NCI-H345 treated with DMSO at 0.1 percent for 48 hours (cell line): Measurements from ENCODE around the gene TP53RK.
"Not testable (repeated sequence)": the region's sequence is repeated elsewhere in the genome, so short reads cannot be mapped to it uniquely, and the experiment has no call there.

Experiments
- DNase-seq: peaks from one replicate; lab custom pipeline; 2025; ENCODE audit not compliant: unreplicated experiment; lab: John Stamatoyannopoulos, UW

The TP53RK gene

DNA sequence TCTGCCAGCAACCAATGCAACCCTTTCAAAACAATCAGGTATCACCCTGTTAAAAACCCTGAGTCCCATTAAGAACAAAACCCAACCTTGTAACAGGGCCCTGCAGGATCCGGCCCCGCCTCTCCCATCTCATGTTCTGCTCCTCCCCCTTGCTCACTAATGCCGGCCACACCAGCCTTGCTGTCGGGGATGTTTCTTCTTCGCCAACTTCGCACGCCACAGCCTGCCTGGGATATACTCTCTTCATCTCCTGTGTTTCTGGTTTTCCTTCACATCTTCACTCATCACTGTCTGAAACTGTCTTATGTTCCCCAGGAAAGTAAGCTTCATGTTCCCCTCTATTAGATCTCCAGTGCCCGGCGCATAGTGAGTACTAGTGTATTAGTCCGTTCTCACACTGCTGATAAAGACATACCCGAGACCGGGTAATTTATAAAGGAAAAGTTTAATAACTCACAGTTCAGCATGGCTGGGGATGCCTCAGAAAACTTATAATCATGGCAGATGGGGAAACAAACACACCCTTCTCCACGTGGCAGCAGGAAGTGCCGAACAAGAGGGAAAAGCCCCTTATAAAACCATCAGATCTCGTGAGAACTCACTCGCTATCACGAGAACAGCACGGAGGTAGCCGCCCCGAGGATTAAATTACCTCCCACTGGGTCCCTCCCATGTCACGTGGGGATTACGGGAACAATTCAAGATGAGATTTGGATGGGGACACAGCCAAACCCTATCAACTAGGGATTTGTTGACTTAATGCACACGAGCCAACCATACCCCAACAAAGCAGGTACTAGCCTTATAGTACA is 5.1 kb downstream of the TP53RK start:
- DNase-seq: no peak

- no peak for DNase-seq
Measured at GRCh38 chr20:46683668-46683938, 5.6 kb downstream of the TP53RK start.

GRCh38 chr20:46683011-46683667 is 6.1 kb downstream of the TP53RK start:
- DNase-seq: no peak

DNA sequence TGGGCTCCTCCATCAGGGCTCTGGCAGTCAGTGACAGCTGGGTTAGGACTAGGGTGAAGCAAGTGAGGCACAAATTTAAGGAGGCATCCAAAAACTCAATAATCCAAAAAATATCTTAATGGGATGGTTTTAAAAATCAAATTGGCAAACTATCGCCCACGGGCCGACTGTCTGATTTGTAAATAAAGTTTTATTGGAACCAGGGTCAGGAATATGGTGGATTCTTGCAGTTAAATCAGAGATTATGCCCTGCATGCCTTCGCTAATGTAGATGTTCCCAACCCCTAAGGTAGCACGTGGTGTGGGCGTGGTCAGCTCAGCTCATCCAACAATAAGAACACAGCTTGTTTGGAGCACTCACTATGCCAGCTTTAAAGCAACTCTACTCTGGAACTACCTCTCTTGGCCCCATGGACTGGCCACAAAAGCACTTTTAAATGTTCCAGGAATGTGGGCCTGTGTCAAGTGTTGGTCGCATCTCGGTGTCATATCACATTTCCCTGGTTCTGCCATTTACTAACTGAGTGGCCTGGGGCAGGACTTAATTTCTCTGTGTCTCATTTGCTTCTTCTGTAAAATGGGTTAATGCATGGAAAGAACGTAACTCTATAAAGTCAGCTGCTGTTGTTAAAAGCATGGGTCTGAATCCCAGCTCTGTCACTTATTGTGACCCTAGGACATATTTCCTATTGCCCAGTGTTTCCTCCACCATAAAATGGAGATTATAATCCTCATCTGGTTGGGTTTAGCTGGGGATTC is 7.0 kb downstream of the TP53RK start:
- DNase-seq: no peak

DNA sequence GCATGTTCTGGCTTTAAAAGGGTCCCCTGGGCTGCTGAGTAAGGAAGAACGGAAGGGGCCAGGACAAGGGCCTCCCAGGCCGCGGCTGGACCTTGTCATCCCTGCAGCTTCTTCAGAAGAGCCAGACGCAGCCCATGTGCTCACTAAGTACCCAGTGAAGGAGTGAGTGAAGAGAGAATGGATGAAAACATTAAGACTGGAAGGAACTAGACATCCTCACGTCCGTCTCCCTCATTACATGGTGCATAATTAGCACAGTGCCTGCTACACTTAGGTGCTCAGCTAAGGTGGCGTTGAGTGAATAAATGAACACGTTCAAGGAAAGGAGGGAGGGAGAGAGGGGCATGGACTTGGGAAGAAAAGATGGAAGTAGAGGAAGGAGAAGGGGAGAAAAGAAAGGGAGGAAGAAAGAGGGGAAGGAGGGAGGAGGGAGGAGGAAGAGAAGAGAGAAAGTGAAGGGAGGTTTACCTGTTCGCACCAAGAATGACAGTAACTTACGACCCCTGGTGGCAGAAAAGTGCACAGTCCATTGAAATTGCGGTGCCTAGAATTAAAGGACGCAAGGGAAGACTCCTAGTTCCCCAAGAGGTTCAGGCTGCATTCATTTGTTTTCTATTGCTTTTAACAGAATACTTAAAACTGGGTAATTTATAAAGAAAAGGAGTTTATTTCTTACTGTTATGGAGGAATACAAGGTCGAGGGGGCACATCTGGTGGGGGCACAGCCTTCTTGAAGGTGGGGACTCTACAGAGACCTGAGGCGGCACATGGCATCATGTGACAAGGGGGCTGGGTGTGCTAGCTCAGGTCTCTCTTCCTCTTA is 8.0 kb downstream of the TP53RK start:
- peak; percentile 26 for DNase-seq

- no peak for DNase-seq
Measured at GRCh38 chr20:46680684-46681031, 8.6 kb downstream of the TP53RK start.

DNA sequence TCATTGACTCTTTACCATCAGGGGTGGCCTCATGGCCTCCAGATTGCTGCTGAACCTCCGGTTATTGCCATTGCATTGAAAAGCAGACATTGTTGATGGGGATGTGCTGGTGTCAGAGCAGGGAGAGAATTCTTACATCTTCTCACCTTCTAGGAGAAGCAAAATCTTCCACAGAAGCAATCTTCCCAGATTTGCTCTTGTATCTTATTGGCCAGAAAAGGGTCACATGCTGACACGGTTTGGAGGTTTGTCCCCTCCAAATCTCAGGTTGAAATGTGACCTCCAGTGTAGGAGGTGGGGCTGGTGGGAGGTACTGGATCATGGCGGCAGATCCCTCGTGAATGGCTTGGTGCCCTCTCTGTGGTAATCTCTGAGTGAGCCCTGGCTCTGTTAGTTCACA is 10.7 kb downstream of the TP53RK start:
- DNase-seq: no peak

DNA sequence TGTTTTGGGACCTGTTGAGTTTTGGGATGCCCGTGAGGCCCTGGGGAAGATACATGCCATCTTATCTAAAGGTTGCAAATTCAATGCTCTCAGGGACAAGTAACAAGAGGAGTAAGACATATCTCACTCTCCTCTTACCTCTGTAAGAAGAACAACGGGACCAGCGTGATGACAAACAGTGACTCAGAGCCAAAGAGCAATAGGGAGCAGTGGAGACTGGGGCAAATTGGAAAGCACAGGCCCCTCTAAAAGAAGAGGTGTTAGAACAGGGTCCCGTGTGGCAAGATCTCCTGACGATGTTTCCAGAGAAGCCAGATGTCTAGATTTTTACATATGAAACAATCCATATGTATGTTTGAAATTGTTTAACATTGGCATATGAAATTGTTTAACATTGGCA is 11.6 kb downstream of the TP53RK start:
- DNase-seq: no peak

DNA sequence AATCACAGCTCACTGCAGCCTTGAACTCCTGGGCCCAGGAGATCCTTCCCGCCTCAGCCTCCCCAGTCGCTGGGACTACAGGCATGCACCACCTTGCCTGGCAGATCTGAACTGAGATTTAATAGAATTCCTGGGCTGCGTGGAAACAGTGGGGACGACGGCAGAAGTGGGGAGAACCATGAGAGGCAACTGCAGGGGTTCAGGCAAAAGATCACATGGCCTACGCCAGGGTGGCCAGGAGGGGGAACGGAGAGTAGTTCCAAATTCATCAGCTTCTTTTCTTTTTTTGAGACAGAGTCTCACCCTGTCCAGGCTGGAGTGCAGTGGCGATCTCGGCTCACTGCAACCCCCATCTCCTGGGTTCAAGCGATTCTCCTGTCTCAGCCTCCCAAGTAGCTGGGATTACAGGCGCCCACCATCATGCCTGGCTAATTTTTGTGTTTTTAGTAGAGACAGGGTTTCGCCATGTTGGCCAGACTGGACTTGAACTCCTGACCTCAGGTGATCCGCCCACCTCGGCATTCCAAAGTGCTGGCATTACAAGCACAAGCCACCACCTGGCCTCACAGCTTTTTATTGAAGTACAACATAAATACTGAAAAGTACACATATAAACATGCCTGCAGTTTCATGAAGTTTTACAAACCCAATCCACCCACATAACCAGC is 12.5 kb downstream of the TP53RK start:
- DNase-seq: not testable (repeated sequence)

- DNase-seq: no peak
Measured at GRCh38 chr20:46674253-46675083, 14.8 kb downstream of the TP53RK start.

DNA sequence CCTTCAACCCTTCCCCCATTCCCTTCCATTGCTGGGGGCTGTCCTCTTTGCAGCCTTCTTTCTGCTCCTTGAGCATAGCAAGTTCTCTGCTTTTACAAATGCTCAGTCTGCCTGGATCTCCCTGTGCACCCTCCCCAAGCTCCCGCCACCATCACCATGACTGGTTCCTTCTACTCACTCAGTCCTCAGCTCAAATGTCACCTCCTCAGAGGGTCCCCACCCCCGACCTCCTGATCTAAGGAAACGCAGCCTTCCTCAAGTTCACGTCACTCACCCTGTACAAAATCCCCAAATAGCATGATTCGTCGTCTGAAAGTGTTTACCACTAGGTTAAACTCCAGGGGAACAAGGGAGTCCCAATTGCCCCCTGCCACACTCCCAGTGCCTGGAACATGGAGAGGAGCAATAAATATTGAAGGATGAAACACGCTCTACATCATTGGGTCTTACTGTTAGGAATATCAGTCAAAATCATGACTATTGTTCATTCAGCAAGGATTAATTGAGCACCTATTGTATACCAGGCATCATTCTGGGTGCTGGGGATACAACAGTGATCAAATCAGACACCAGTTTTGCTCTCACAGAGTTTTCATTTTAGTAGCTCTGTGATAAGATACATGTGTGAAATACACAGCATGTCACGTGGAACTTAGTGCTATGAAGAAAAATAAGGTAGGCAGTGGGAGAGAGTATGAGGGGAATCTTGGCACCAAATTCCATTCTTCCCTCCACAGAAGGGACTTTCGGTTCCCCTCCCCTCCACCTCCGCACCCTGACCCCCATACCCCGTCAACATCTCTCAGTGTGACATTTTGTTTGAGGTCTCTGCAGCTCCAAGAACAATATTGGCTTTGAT is 15.6 kb downstream of the TP53RK start:
- no peak for DNase-seq

GRCh38 chr20:46672543-46673148 is 16.6 kb downstream of the TP53RK start:
- no peak for DNase-seq

DNA sequence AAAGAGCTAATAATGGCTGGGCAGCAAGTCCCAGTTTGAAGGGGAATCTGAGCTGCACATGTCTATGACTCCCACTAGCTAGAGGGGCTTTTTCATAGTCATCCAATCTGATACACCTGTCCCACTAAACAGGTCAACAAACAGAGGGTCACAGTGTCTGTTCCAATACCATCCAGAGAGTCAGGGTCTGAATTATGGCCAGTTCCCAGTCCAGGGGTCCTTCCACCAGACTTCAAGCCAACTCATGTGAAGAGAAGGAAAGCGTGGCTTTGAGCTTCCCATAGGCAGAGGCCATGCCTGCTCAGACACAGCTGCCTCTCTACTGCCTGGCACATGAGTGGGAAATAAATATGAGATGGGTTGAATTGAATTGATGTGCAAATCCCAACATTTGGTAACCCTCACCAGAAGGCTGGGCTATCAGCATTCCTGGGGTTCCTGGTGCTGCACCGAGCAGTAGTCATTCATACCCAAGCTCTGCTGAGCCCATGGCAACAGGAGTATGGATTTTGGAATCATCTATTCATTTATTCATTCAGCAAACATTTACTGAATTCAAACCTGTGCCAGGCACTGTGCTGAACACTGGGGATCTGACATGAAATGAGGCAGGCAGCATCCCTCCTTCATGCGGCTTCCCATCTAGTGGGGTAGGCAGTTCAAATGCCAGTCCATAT is 17.2 kb downstream of the TP53RK start:
- DNase-seq: no peak

DNA sequence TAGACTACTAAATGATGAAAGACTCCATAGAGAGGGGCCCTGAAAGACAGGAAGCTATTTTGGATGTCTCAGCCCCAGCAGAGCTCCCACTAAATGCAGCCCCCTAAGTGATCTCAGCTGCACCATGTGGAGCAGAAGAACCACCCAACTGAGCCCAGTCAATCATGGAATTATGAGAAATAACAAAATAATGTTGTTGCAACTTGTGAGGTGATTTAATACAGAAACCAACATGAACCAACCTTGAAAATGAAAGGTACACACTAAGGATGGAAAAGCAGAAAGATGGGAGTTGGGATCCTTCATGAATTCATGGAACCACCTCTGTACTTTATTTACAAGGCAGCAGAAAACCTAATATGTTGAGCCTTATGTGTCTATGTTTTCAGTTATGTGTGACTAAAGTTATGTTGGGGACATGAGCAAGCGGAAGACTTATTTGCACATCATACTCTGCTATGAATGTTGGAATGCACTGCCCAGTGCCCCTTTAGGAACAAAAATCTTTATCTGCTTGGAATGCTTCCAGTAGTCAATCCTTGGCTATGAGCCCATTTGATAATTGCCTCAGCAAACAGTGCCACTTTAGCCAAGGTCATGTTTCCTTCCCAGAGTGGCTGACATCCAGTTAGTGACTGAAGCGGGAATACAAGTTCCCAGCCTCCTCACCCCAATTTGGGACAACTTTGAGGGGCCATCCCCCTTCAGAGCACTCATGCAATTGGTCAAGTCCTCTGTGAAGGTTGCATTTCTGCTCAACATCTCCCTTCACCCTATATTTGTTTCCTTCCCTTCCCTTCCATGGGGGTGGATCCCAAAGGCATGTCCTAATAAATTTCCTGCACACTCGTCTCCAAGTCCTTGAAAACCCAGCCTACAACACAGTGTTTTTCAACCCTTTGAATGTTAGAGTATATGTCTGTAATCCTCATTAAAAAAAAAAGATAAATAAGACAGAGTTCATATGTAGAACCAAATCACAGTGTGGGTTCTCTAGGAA is 18.4 kb downstream of the TP53RK start:
- no peak for DNase-seq

GRCh38 chr20:46670228-46670584 is 19.0 kb downstream of the TP53RK start:
- no peak for DNase-seq

GRCh38 chr20:46666818-46667515 is 22.3 kb downstream of the TP53RK start:
- no peak for DNase-seq
